ENCODE data around the gene PRRT4.

The PRRT4 gene

GRCh38 chr7:128361411-128362379, at the start of gene PRRT4:
Gene PRRT4 (minus strand): TSS chr7:128361690.
- TF ChIP-seq CTCF (IDR thresholded peaks at IDR 0.05; ENCODE audit: insufficient read depth, missing control alignments): peak; percentile 1
- FAIRE-seq: no peak
- peak; percentile 61 for DNase-seq (ENCODE audit: insufficient read length, low spot score)

- TF ChIP-seq CTCF (IDR thresholded peaks at IDR 0.05; ENCODE audit: insufficient read depth, missing control alignments): no peak
- DNase-seq (ENCODE audit: insufficient read length, low spot score) (no peak), FAIRE-seq (no peak)
These were observed 48.9 kb upstream of the PRRT4 start for GRCh38 chr7:128410451-128410753.

- peak; percentile 81 for DNase-seq (ENCODE audit: insufficient read length, low spot score)
- no peak for FAIRE-seq
- TF ChIP-seq CTCF (IDR thresholded peaks at IDR 0.05; ENCODE audit: insufficient read depth, missing control alignments): no peak
These were observed 48.3 kb upstream of the PRRT4 start, which contains the start of gene IMPDH1 for GRCh38 chr7:128409596-128410450. Gene IMPDH1 (minus strand): TSS chr7:128409982. CDS start chr7:128409901, 81 bp downstream.

GRCh38 chr7:128408709-128409595, 47.5 kb upstream of the PRRT4 start:
- FAIRE-seq (peak; percentile 58), DNase-seq (ENCODE audit: insufficient read length, low spot score) (peak; percentile 70)
- no peak for TF ChIP-seq CTCF (IDR thresholded peaks at IDR 0.05; ENCODE audit: insufficient read depth, missing control alignments)

GRCh38 chr7:128407751-128408708, 46.5 kb upstream of the PRRT4 start:
- FAIRE-seq (no peak), DNase-seq (ENCODE audit: insufficient read length, low spot score) (no peak)
- no peak for TF ChIP-seq CTCF (IDR thresholded peaks at IDR 0.05; ENCODE audit: insufficient read depth, missing control alignments)

- no peak for FAIRE-seq
- no peak for TF ChIP-seq CTCF (IDR thresholded peaks at IDR 0.05; ENCODE audit: insufficient read depth, missing control alignments)
These were observed 45.7 kb upstream of the PRRT4 start for GRCh38 chr7:128407233-128407589.

More at GRCh38 chr7:128407233-128407589, 45.7 kb upstream of the PRRT4 start:
- no peak for DNase-seq (ENCODE audit: insufficient read length, low spot score)
